SK-N-MC (cell line): ENCODE measurements around the gene ARFGEF2.
"Not testable (repeated sequence)": the region's sequence is repeated elsewhere in the genome, so short reads cannot be mapped to it uniquely, and the experiment has no call there.

Source experiments
- FOXP2 ChIP-seq: optimal IDR thresholded peaks from 2 replicates; pipeline ENCODE3; 2011; ENCODE audit warnings: mild to moderate bottlenecking, moderate library complexity; ENCODE audit not compliant: insufficient read depth; ENCODE audit errors: extremely low read length, control extremely low read depth
- POLR2AphosphoS5 ChIP-seq: IDR thresholded peaks from 2 replicates; pipeline ENCODE4 v1.6.1; 2012; ENCODE audit warnings: mild to moderate bottlenecking, low read depth, low read length, borderline replicate concordance

DNA sequence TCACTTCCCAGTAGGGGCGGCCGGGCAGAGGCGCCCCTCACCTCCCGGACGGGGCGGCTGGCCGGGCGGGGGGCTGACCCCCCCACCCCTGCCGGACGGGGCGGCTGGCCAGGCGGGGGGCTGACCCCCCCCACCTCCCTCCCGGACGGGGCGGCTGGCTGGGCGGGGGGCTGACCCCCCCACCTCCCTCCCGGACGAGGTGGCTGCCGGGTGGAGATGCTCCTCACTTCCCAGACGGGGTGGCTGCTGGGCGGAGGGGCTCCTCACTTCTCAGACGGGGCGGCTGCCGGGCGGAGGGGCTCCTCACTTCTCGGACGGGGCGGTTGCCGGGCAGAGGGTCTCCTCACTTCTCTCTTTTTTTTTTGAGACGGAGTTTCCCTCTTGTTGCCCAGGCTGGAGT, 14.7 kb downstream of the ARFGEF2 start:
- not testable (repeated sequence) for TF ChIP-seq POLR2AphosphoS5, FOXP2
